Motor neuron (in vitro differentiated cells): ENCODE measurements around the gene IL6R. TPM values are rescaled to one million over a fixed set of nuclear protein-coding genes. Genes with fewer than 3 reads are reported as not detected.

Source experiments
- ATAC-seq, 8 experiments: fragments of 200-7000 bp; cut with Tn5 transposase; replicated peaks in 6 of 8; 2 replicates each; pipeline ENCODE4 v1.8.0; 2021; ENCODE audit warnings: mild to moderate bottlenecking in 8 of 8, moderate library complexity in 8 of 8
- H3K27ac ChIP-seq, 2 donors: fragments of 250-450 bp; sonication (Bioruptor Pico); 2 replicates each; pipeline ENCODE4 v1.9.0; 2021; ENCODE audit warnings: antibody characterized with exemption in 2 of 2, mild to moderate bottlenecking in 2 of 2, moderate library complexity in 1 of 2
- H3K4me1 ChIP-seq, 2 donors: fragments of 250-450 bp; sonication (Bioruptor Pico); replicated peaks in 1 of 2; 2 replicates each; pipeline ENCODE4 v1.6.1; 2021; ENCODE audit warnings: antibody characterized with exemption in 2 of 2, mild to moderate bottlenecking in 2 of 2, moderate library complexity in 1 of 2
- H3K4me3 ChIP-seq, 5 donors: fragments of 250-450 bp; sonication (Bioruptor Pico); 2 replicates each; pipeline ENCODE4 v1.9.0; 2021; ENCODE audit warnings: antibody characterized with exemption in 5 of 5, mild to moderate bottlenecking in 5 of 5, moderate library complexity in 4 of 5
- WGBS, 10 experiments: fragments of 450-650 bp; shearing (Covaris generic); methylation state at CpG; one replicate each; pipeline ENCODE4 v1.0.0; 2022; 5-methylcytosine and 5-hydroxymethylcytosine counted together
- in situ Hi-C, 9 experiments: fragments of 400-800 bp; cut with MboI; loops; one replicate each; pipeline ENCODE4 v1.15.0; 2021; ENCODE audit warnings: low sequenced_read_pairs in 9 of 9, low pct_unique_long_range_greater_than_20kb in 2 of 9; ENCODE audit not compliant: unreplicated experiment in 9 of 9
- total RNA-seq, 8 experiments: library from RNA; unstranded; fragments of 300-600 nt; gene quantifications; 2 replicates each; pipeline versions ENCODE4 v1.2.3 to v1.2.4, GENCODE V29; 2022

The IL6R gene
- total RNA-seq, 8 experiments from 2014 or later, result 0.16 to 35.0 (median 3.3) TPM

DNA sequence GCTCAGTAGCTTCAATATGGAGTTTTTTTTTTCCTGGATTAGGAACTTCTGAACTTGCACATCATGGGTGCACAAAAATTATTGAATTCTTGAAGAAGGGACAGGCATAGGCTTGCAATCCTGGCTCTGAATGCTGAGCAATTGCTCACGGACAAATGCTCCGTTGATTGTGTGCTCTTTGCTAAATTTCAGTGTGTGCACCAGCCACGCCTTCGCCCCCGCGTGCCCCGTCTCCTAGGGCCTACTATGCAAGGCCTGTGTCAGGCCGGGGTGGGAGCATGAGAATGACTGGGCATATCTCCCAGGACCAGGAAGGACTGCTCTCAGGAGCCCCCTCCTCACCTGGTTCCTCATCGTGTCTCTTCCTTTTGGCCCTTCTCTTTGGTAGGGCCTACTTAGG is 17.4 kb downstream of the IL6R start:
- ATAC-seq, result peak in 1 of 8 experiments; percentile 2
- H3K27ac ChIP-seq, result no peak overlapping the region
- in situ Hi-C loops, result no loop called here
- WGBS, 10 experiments, result 45 to 86% (median 80%) methylated on average over 3 to 9 of the region's 9 CpGs; no CpG with 5 or more reads in 4 of the 10 experiments
- peaks cover 43 to 44% of the 10 kb centered on the region in 2 donors for H3K4me1 ChIP-seq
- H3K4me3 ChIP-seq, result no peak overlapping the region

DNA sequence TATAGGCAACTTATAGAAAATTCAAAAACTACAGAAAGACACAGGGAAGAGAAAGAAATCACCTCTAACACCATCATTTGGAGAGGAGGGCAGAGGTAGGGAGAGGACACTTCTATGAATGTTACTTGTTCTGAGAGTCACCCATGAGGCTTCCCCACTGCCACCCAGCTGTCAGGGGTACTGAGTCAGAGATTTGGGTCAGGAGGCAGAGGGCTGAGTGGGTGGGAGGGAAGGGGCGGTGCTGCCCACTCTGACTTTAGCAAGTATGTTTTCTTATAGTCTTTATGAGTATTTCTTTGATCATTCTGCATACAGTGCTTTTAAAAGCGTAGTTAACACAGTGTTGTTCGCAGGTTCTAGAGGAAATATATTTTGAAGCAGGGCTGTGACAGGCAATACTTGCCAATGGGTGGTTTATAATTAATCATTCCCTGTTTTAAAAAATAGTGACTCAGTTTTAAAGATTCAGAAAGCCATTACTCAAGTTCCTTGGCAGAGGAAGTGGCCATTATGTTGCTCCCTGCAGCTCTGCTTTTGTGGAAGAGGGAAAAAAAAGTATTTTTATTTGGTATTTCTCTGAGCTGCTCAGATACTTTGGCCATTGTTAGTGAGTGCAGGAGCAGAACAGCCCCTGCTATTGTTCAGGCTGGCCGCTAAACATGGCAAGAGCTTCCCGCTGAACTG is 18.3 kb downstream of the IL6R start:
- in situ Hi-C loops, result no loop called here
- H3K27ac ChIP-seq, result no peak overlapping the region
- peaks cover 50 to 52% of the 10 kb centered on the region in 2 donors for H3K4me1 ChIP-seq
- no peak overlapping the region for H3K4me3 ChIP-seq
- ATAC-seq, result peak in 5 of 8 experiments; percentile 2 to 36 (median 16)
- WGBS, 10 experiments, result 13 to 73% (median 46%) methylated on average over 2 to 5 of the region's 5 CpGs; no CpG with 5 or more reads in 2 of the 10 experiments

DNA sequence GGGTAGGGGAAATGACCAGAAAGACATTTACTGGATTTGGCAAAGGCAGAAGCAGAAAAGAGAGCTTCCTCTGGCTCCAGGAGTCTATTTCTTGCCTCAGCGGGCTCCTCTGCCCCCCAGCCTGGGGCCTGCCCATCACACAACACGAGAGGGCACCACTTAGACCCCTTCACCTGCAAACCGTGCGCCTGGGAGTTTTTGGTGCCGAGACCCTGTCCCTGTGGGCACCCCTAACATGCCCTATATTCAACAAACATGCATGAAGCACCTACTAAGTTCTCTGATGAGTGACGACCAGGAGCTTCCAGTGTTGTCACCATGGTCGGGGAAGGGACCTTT is 18.8 kb downstream of the IL6R start:
- Histone ChIP-seq H3K4me1 (peaks cover 52 to 56% of the 10 kb centered on the region in 2 donors), H3K27ac (no peak overlapping the region), H3K4me3 (no peak overlapping the region)
- in situ Hi-C loops, result no loop called here
- 17 to 95% (median 73%) methylated on average over 1 to 3 of the region's 7 CpGs; no CpG with 5 or more reads in 2 of the 10 experiments for WGBS, 10 experiments
- ATAC-seq, result no peak

DNA sequence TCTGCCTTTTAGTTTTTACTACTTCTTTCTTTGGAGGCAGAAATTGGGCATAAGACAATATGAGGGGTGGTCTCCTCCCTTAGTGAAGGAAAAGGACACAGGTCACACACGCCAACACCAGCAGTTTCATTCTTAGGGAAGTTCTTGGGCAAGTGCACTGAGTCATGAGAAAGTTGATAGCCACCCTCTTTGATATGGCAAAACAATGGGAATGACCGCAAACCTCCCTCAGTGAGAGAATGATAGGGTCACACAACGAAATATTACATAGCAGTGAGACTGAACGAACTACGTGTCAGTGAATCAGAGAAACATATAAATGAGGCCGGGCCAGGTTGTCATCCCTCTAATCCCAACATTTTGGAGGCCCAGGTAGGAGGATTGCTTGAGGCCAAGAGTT is 20.0 kb downstream of the IL6R start:
- no peak for ATAC-seq
- Histone ChIP-seq H3K4me3 (no peak overlapping the region), H3K27ac (no peak overlapping the region), H3K4me1 (peaks cover 49 to 56% of the 10 kb centered on the region in 2 donors)
- WGBS, 10 experiments, result 77 to 100% (median 86%) methylated on average over 1 to 6 of the region's 6 CpGs; no CpG with 5 or more reads in 2 of the 10 experiments
- in situ Hi-C loops, result no loop called here

DNA sequence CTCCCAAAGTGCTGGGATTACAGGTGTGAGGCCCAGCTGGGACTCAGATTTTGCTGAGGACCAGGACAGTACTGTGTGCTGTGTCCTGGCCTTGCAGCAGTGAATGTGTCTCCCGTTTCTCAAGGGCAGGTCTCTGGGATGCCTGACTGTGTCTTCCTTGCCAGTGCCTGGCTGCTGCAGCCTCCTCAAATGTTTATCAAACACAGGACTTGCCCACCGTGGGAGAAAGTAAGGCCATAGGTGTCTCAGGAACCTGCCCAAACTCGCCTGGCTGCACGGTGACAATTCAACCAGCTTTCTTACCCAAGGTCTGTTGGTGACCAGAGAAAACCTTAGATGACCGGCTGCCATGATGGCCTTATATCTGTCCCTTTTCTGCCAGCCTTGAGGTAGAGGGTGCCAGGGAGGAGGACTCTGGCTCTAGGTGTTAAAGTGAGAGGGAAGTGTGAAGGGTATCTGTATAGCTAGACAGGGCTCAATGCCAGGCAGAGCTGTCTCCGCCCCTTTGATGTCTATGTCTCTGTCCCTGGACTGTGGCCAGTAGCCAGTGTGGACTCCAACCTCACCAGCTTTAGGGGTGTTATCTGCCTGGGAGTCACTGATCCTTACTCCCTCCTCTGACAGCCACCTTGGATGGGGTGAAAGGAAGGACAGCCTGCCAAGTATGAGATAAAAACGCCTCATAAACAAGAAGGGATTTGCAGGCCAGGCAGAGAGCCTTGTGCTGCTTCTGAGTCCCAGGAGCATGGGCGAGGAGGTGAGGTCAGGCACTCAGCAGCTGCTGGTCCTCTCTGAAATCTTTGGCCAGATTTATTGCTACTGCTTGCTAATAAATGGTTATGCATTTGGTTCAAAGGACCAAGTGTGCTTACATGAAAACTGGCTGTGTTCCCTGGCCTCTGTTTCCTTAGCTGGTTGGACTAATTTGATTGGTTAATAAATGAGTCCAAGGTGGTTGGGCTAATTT is 22.3 kb downstream of the IL6R start:
- in situ Hi-C loops, result no loop called here
- ATAC-seq, result peak; percentile 5 to 55 (median 16)
- Histone ChIP-seq H3K4me3 (no peak overlapping the region), H3K4me1 (peaks cover 63 to 69% of the 10 kb centered on the region in 2 donors), H3K27ac (peak overlapping the region; percentile 26 to 67)
- WGBS, 10 experiments, result 0 to 86% (median 66%) methylated on average over 1 to 8 of the region's 8 CpGs; no CpG with 5 or more reads in 2 of the 10 experiments

GRCh38 chr1:154429118-154429517 is 24.0 kb downstream of the IL6R start:
- Histone ChIP-seq H3K4me1 (peaks cover 47 to 52% of the 10 kb centered on the region in 2 donors), H3K27ac (no peak overlapping the region), H3K4me3 (no peak overlapping the region)
- ATAC-seq, result no peak
- WGBS, 10 experiments, result 87 to 100% (median 88%) methylated on average over 2 to 10 of the region's 15 CpGs; no CpG with 5 or more reads in 5 of the 10 experiments
- in situ Hi-C loops, result no loop called here

GRCh38 chr1:154429841-154430611 is 24.9 kb downstream of the IL6R start:
- ATAC-seq, result peak in 1 of 8 experiments; percentile 3
- in situ Hi-C loops, result no loop called here
- Histone ChIP-seq H3K27ac (no peak overlapping the region), H3K4me3 (no peak overlapping the region), H3K4me1 (peaks cover 40 to 46% of the 10 kb centered on the region in 2 donors)
- WGBS, 10 experiments, result 39 to 100% (median 63%) methylated on average over 2 to 9 of the region's 17 CpGs

DNA sequence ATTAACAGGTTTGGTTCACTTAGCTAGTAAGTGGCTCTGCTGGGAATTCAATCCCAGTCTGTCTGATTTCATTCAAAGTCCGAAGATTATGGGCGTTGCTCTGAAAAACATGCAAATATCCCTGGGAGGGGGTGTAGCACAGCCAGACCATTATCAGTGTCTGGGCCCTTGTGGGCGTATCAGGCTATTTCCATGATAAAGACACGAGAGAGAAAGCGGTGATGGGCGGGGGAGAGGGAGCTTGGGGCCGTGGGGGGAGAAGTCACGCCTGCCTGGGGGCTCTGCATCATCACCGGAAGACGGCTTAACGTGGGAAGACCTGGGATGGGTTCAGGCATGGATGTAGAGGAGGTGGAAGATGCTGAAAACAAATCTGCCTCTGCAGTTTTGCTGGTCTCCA is 25.8 kb downstream of the IL6R start:
- Histone ChIP-seq H3K4me3 (no peak overlapping the region), H3K4me1 (peaks cover 40 to 46% of the 10 kb centered on the region in 2 donors), H3K27ac (no peak overlapping the region)
- peak; percentile 31 to 73 (median 65) for ATAC-seq
- 0 to 7% (median 0%) methylated on average over 1 to 9 of the region's 11 CpGs; no CpG with 5 or more reads in 7 of the 10 experiments for WGBS, 10 experiments
- in situ Hi-C loops, result no loop called here

DNA sequence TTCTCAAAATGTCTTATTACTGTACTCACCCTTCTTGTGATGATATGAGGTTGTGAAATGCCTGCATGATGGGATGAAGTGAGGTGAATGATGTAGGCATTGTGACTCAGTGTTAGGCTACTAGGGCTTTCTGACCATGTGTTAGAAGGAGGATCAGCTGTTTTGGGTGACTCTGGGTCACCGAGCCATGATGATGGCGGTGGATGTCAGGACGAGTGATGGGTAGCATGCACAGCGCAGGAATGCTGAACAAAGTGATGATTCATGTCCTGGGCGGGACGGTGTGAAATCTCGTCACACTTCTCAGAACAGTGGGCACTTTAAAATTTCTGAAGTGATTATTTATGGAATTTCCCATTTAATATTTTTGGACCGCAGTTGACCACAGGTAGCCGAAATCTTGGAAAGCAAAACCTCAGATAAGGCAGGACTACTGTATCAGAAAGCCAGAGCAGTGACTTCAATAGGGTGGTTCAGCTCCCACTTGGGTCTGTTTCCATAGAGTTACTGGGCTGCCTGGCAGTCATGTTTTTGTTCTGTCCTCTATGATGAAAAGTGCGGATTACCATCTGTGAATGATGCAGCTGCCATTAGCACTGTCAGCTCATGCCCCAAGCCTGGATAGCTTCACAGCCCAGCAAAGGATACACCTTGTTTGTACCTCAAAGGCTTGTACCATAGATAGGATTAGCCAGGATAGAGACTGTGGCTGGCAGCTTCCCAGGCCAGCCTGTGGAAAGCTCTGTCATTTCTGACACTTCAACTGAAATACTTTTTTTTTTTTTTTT is 26.6 kb downstream of the IL6R start:
- ATAC-seq, result peak in 7 of 8 experiments; percentile 22 to 87 (median 86)
- peaks cover 40 to 46% of the 10 kb centered on the region in 2 donors for H3K4me1 ChIP-seq
- no peak overlapping the region for H3K4me3 ChIP-seq
- H3K27ac ChIP-seq, result no peak overlapping the region
- in situ Hi-C loops, result no loop called here
- 7 to 96% (median 63%) methylated on average over 1 to 9 of the region's 10 CpGs; no CpG with 5 or more reads in 1 of the 10 experiments for WGBS, 10 experiments

DNA sequence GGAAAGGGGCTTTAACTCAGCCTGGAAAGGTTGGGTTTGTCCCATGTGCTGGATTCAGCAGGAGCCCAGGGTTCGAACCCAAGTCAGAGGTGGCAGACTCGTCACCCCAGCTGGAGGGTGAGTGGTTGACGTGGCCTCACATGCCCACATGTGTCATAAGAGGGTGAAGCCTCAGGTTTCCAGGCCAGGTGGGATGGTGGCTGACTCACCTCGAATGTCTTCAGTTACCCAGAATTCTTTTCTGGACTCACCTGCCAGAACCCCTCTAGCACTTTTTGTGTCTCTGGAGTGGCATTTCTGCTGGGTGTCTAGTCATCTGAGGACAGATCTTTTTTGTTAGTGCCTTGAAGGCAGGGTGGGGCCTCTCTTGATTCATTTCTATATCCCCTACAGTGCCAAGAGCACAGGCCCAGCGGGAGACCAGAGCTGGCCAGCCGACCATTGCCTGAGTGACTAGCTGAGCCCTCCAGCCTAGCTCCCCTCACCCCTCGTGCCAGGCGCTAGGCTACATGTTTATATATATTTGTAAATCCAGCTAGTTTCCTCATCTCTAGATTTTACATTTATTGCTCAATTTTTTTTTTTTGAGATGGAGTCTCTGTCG is 28.1 kb downstream of the IL6R start:
- in situ Hi-C loops, result no loop called here
- ATAC-seq, result peak in 2 of 8 experiments; percentile 0 to 1
- 30 to 85% (median 80%) methylated on average over 1 to 8 of the region's 9 CpGs; no CpG with 5 or more reads in 2 of the 10 experiments for WGBS, 10 experiments
- no peak overlapping the region for H3K4me3 ChIP-seq
- no peak overlapping the region for H3K27ac ChIP-seq
- peaks cover 31 to 32% of the 10 kb centered on the region in 2 donors for H3K4me1 ChIP-seq

GRCh38 chr1:154434346-154435085 is 29.4 kb downstream of the IL6R start:
- no peak overlapping the region for H3K4me3 ChIP-seq
- no peak overlapping the region for H3K27ac ChIP-seq
- 10 to 86% (median 77%) methylated on average over 1 to 15 of the region's 18 CpGs; no CpG with 5 or more reads in 2 of the 10 experiments for WGBS, 10 experiments
- ATAC-seq, result peak in 3 of 8 experiments; percentile 10 to 35 (median 33)
- in situ Hi-C loops, result no loop called here
- peaks cover 28 to 30% of the 10 kb centered on the region in 2 donors for H3K4me1 ChIP-seq
